Measurements from ENCODE around the gene TIPARP. TPM values are rescaled to one million over a fixed set of nuclear protein-coding genes. Genes with fewer than 3 reads are reported as not detected.

TIPARP gene
- total and polyA plus RNA-seq, 2 of the 13 experiments (the other 11 are each of a cell fraction or from before 2014, with no cell fraction given) = 7.3 to 19.7 TPM

- Histone ChIP-seq H3K36me3 (replicated peaks in 1 of 2; ENCODE audit: control insufficient read depth in 1 of 2, insufficient read depth in 2 of 2, low read length in 2 of 2) (no peaks in the 10 kb centered on the region), H3K79me2 (ENCODE audit: insufficient read depth, low read length) (no peaks in the 10 kb centered on the region), H3K27me3 (ENCODE audit: control insufficient read depth in 1 of 2, insufficient read depth in 2 of 2, low read length in 2 of 2) (peaks cover 0 to 1% of the 10 kb centered on the region in 2 experiments; a peak in 2 of 5 replicates), H3K4me2 (ENCODE audit: low read depth, low read length) (no peak overlapping the region), H3K4me3 (replicated peaks in 1 of 3; ENCODE audit: insufficient read depth in 1 of 3, low read depth in 2 of 3, low read length in 3 of 3) (no peak overlapping the region), H3K9ac (ENCODE audit: insufficient read depth, low read depth, low read length) (no peak overlapping the region), H3K27ac (ENCODE audit: extremely low read length, insufficient read depth, low read length) (no peak overlapping the region), H4K20me1 (ENCODE audit: insufficient read depth, low read length) (no peaks in the 10 kb centered on the region), H3K4me1 (ENCODE audit: insufficient read depth, low read length) (peaks cover 23% of the 10 kb centered on the region), H2AFZ (ENCODE audit: low read length) (no peak overlapping the region), H3K9me3 (ENCODE audit: low read length) (no peaks in the 10 kb centered on the region)
- in situ Hi-C loops (cut with HindIII; ENCODE audit: extremely low pct_ligation_motif_present, low pct_unique_long_range_greater_than_20kb) = no loop called here
- TF ChIP-seq SALL2 (CRISPR knock-in tag; IDR thresholded peaks at IDR 0.05) (no peak), RXRA (CRISPR knock-in tag; IDR thresholded peaks at IDR 0.05) (no peak), LCORL (IDR thresholded peaks at IDR 0.05) (no peak), LCORL (CRISPR knock-in tag; IDR thresholded peaks at IDR 0.05) (no peak), BORCS8-MEF2B (CRISPR knock-in tag; IDR thresholded peaks at IDR 0.05) (no peak), MEIS2 (CRISPR knock-in tag; IDR thresholded peaks at IDR 0.05) (no peak), SMYD3 (CRISPR knock-in tag; IDR thresholded peaks at IDR 0.05) (no peak), EEA1 (CRISPR knock-in tag; IDR thresholded peaks at IDR 0.05; ENCODE audit: borderline replicate concordance) (no peak), ZNF10 (CRISPR knock-in tag; IDR thresholded peaks at IDR 0.05; ENCODE audit: borderline replicate concordance, low read depth) (no peak), ZSCAN20 (CRISPR knock-in tag; IDR thresholded peaks at IDR 0.05; ENCODE audit: borderline replicate concordance) (no peak), ZNF350 (CRISPR knock-in tag; IDR thresholded peaks at IDR 0.05; ENCODE audit: borderline replicate concordance, low read depth) (no peak), TBL1XR1 (IDR thresholded peaks at IDR 0.05; ENCODE audit: borderline replicate concordance, low read length, partially characterized antibody) (no peak), FOSL2 (CRISPR knock-in tag; IDR thresholded peaks at IDR 0.05) (no peak), KLF16 (CRISPR knock-in tag; IDR thresholded peaks at IDR 0.05) (no peak), NFIC (IDR thresholded peaks at IDR 0.05; ENCODE audit: low read length) (no peak)
- TF ChIP-seq, protein P1, sequence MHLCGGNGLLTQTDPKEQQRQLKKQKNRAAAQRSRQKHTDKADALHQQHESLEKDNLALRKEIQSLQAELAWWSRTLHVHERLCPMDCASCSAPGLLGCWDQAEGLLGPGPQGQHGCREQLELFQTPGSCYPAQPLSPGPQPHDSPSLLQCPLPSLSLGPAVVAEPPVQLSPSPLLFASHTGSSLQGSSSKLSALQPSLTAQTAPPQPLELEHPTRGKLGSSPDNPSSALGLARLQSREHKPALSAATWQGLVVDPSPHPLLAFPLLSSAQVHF (CRISPR knock-in tag; IDR thresholded peaks at IDR 0.05) = no peak
- TF ChIP-seq, protein P2, sequence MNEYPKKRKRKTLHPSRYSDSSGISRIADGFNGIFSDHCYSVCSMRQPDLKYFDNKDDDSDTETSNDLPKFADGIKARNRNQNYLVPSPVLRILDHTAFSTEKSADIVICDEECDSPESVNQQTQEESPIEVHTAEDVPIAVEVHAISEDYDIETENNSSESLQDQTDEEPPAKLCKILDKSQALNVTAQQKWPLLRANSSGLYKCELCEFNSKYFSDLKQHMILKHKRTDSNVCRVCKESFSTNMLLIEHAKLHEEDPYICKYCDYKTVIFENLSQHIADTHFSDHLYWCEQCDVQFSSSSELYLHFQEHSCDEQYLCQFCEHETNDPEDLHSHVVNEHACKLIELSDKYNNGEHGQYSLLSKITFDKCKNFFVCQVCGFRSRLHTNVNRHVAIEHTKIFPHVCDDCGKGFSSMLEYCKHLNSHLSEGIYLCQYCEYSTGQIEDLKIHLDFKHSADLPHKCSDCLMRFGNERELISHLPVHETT (CRISPR knock-in tag; conservative IDR thresholded peaks at IDR 0.05) = no peak
- ATAC-seq (no peak), FAIRE-seq (no peak), DNase-seq (ENCODE audit: low spot score) (no peak)
- intact Hi-C loops (cut with micrococcal nuclease; ENCODE audit: unreplicated experiment) = no loop called here
- ChIA-PET CTCF (ENCODE audit: low intra/inter-chr PET ratio, low total read pairs) (no interaction called here), POLR2A (no interaction called here)
- BruUV-seq (replicated peaks) = no TSS peak
- WGBS (ENCODE audit: low lambda C conversion rate) = 57% methylated on average over 1 of the region's 1 CpG
Observed at GRCh38 chr3:156631323-156631722, 43.1 kb upstream of the TIPARP start.
